MV-4-11 (cell line): ENCODE results near the gene ERH.
"Not testable (repeated sequence)": the region's sequence is repeated elsewhere in the genome, so short reads cannot be mapped to it uniquely, and the experiment has no call there.

ENCODE experiments used
- DNase-seq: peaks from one replicate; lab custom pipeline; 2025; lab: John Stamatoyannopoulos, UW

The ERH gene

DNA sequence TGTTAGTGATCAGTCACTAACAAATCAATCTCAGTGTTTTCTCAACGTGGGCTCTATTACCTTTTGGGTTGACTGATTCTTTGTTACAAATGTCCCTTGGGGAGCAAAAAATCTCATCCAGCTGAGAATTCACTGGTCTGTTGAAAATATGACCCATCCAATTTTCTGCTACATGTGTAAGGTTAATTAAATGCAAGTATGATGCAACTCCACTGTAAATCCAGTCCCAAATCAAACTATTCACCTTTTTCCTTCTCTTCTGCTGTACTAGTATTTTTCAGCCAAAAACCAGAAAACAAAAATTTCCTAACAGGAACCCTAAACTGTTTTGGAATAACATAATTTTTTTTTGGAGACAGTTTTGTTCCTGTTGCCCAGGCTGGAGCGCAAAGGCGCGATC, 2.2 kb downstream of the ERH start:
- DNase-seq: no peak

GRCh38 chr14:69392481-69392880, 5.6 kb downstream of the ERH start:
- no peak for DNase-seq

DNA sequence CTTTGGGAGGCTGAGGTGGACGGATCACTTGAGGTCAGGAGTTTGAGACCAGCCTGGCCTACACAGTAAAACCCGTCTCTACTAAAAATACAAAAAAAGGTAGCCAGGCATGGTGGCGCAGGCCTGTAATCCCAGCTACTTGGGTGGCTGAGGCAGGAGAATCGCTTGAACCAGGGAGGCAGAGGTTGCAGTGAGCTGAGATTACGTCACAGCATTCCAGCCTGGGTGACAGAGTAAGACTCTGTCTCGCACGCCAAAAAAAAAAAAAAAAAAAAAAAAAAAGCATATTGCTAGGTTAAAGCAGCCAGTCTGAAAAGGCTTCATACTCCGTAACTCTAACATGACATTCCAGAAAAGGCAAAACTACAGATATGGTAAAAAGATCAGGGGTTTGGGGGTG, 6.7 kb downstream of the ERH start:
- DNase-seq: not testable (repeated sequence)

DNA sequence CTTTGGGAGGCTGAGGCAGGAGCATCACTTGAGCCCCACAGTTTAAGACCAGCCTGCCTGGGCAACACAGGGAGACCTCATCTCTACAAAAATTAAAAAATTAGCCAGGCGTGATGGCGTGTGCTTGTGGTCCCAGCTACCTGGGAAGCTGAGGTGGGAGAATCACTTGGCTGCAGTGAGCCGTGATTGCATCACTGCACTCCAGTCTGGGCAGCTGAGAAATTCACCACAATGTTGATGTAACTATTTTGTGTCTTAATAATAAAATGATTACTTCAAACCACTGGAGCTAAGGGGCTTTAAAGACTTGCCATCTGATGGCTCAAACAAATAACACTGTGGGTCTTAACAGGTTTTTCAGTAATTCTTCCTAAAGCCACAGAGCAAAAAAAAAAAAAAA, 10.8 kb downstream of the ERH start:
- DNase-seq: no peak

GRCh38 chr14:69378274-69378673, 19.8 kb downstream of the ERH start:
- DNase-seq: no peak

DNA sequence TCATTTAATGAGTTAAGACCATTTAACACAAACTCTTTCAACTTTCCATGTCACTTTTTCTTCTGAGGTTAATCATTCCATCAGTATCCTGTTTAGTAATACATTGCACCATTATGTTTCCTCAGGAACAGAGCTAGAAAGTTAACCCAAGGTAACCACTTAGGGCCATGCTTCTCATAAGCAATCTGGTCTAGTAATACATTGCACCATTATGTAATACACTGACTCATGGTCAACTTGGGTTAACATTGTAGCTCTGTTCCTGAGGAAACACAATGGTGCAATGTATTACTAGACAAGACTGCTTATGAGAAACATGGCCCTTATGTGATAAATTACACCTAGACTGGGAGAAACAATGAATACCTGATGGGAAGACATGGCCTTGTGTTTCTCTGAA, 21.7 kb downstream of the ERH start:
- peak; percentile 88 for DNase-seq

- no peak for DNase-seq
Observed at GRCh38 chr14:69375722-69376121, 22.4 kb downstream of the ERH start.

DNA sequence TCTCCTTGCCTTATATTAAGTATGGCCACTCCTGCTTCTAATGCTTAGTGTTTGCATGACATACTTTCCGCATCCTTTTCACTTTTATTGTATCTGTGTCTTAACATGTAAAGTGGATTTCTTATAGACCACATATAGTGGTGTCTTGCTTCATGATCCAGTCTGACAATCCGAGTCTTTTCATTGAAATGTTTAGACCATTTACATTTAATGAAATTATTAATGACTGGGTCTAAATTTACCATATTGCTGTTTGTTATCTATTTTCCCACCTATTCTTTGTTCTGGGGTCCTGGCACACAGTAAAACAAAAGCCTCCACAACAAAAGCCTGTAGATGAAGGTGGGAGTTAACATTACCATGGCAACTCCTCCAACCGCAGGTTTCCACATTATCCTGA, 22.9 kb downstream of the ERH start:
- DNase-seq: no peak

- no peak for DNase-seq
Observed at GRCh38 chr14:69374235-69374634, 23.9 kb downstream of the ERH start.

GRCh38 chr14:69373104-69373503, 25.0 kb downstream of the ERH start:
- no peak for DNase-seq

DNA sequence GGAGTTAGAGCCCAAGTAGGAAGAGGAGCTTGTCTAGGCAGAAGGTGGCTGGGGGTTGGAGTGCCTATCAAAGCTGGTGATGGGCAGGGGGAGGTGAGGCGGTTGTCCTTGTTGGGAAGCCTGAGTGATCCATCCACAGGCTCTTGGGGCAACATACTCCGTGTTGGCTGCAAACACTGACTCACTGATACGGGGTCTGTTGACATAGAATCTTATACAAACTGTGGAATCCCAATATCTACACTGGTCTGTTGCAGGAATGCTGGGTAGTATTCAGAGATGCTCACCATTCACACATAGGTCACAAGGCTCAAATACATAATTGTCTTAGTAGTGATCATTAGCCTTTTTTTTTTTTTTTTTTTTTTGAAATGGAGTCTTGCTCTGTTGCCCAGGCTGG, 26.0 kb downstream of the ERH start:
- DNase-seq: no peak

DNA sequence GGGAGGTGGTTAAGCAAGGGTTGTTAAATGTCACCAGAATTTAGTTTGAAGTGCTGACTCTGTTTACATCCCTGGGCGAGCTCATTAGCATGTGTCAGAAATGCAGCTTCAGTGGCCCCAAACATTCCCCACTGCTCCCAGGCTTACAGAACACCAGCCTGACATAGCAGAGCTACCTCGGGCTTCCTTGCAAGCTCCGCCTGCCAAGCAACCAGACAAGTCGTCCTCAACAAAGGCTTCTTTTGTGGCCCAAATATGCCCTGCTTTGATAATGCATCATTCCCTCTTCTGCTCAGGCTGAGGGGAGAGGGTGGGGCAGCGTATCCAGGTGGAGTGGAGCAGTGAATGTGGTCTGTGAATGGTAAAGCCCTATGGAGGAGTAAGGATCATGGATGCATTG, 28.0 kb downstream of the ERH start:
- DNase-seq: no peak

DNA sequence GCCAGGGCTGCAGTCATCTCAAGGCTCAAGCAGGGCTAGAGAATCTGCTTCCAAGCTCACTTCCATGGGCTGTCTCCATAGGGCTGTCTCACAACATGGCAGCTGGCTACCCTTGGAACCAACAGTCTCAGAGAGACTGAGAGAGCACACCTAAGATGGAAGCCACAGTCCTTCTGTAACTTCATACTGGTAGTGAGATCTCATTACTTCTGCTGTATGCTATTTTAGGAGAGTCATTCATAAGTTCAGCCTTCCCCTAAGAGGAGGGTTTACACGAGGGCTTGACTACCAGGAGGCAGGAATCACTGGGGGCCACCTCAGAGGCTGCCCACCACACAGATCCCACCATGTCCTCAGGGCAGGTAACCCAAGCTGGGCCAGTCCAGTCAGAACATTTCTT, 29.7 kb downstream of the ERH start:
- no peak for DNase-seq

GRCh38 chr14:69366761-69367160, 31.3 kb downstream of the ERH start:
- no peak for DNase-seq

- DNase-seq: no peak
Observed at GRCh38 chr14:69366069-69366468, 32.0 kb downstream of the ERH start.

- no peak for DNase-seq
Observed at GRCh38 chr14:69364378-69364777, 33.7 kb downstream of the ERH start.

DNA sequence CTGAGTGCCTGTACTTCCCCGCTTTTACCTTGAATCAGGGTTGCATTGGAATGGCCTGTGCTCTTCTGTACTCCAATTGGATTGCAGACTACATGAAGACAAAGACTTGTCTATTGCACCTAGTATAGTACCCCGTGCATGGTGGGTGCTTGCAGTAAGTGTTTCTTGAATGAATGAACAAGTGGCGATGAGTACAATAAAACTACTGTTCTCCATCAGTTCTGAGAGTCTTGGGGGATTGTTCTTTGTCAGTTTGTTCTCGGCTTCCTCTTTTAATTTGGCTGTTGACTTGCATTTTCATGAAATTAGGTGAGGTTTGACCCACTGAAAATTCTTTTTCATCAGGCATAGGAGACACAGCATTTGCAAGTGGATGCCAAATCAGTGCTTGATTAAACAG, 34.1 kb downstream of the ERH start:
- no peak for DNase-seq

GRCh38 chr14:69363055-69363454, 35.0 kb downstream of the ERH start:
- no peak for DNase-seq

GRCh38 chr14:69360438-69361108, 37.5 kb downstream of the ERH start:
- DNase-seq: peak; percentile 16

DNA sequence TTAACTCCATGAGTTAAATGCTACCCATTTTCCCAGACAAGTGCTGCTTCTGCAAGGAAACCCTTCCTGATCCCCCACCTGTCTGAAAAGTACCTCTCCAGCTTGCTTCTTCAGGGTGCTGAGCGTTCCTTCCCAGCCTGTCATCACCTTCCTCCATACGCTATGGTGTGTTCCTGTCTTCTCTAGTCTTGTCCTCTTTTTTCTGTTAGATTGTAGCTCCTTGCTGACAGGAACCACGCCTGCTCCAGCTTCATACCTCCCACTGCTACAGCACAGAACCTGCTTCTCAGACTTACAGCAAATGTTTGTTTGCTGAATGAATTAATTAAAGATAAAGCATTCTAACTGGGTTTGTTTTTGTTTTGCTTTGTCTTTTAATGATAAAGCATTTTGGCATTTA, 39.1 kb downstream of the ERH start:
- DNase-seq: no peak

DNA sequence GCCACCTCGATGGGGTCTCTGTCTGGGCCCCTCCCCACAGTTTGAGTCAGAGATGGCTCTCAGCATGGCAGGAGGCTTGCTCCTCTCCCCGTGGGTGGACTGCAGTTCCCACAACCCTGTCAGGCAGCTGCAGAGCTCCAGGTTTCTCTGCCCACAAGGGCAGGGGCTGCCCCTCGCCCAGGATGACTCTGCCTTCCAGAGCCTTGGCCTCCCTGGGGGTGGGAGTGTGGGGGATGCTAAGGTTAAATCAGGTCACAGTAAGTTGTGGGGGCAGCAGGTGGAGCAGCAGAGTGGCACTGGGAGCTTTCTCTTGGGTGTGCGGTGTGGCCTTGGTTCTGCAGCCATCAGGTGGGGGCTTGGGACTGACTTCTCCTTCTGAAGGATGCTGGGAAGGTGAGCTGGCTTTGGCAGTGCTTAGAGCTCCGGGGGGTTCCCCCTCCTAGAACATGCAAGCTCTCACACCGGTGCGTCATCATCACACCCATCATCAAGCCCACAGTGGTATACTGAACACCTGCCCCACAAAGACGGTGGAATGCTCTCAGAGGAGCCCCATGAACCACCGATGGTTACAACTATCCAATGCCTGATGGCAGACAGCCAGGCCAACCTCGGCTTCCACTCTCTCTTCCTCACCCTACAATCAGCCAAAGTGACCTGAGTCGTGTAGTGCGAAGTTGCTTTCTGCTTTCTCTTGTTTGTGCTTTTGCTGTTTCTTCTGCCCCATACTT, 39.7 kb downstream of the ERH start:
- DNase-seq: no peak

GRCh38 chr14:69357544-69358200, 40.4 kb downstream of the ERH start:
- DNase-seq: no peak

DNA sequence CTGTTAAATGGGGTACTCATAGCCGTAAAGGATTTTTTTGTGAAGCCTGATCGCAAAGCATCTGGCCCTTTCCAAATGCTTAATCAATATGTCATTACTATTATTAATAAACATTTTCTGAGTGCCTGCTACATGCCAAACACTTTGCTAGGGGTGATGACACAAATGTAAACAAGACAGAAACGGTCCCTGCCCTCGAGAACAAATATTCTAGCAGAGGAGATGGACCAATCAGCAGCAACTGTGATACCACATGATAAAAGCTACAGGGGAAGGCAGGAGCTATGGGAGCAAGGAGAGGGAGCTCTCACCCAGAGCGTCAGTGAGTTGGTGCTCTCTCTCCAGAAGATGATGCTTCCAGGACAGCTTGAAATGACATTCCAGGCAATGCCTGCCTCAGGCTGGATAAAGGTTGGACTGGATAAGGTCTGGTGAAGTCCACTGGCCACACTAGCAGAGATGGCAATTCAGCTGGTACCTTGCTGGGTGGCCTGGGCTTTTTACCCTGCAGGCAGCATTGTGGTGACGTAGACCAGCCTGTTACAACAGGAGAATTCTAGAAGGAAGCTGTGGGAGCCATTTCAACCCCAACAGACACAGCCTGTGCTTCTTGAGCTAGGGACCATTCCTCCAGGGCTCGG, 41.1 kb downstream of the ERH start:
- DNase-seq: no peak
